Osteocyte (in vitro differentiated cells): ENCODE measurements around the gene SSH3. TPM values are rescaled to one million over a fixed set of nuclear protein-coding genes. Genes with fewer than 3 reads are reported as not detected.

Experiments used
- DNase-seq: peaks from one replicate; pipeline ENCODE4 v3.0.0; 2021; ENCODE audit warnings: mixed read lengths; ENCODE audit not compliant: unreplicated experiment; ENCODE audit errors: extremely low spot score
- H3K27ac Mint-ChIP-seq: one replicate; pipeline ENCODE4 v1.8.0; 2021; ENCODE audit warnings: mild to moderate bottlenecking, mixed read lengths; ENCODE audit not compliant: unreplicated experiment
- H3K27me3 Mint-ChIP-seq: one replicate; pipeline ENCODE4 v1.8.0; 2021; ENCODE audit warnings: mixed read lengths; ENCODE audit not compliant: unreplicated experiment
- H3K36me3 Mint-ChIP-seq: one replicate; pipeline ENCODE4 v1.8.0; 2021; ENCODE audit warnings: mixed read lengths; ENCODE audit not compliant: unreplicated experiment
- H3K4me1 Mint-ChIP-seq: one replicate; pipeline ENCODE4 v1.8.0; 2021; ENCODE audit warnings: mixed read lengths; ENCODE audit not compliant: unreplicated experiment
- H3K4me3 Mint-ChIP-seq: one replicate; pipeline ENCODE4 v1.8.0; 2021; ENCODE audit warnings: mild to moderate bottlenecking, moderate library complexity, mixed read lengths; ENCODE audit not compliant: unreplicated experiment
- H3K9me3 Mint-ChIP-seq: one replicate; pipeline ENCODE4 v1.8.0; 2021; ENCODE audit warnings: mixed read lengths; ENCODE audit not compliant: unreplicated experiment
- CTCF ChIP-seq: fragments of 200-600 bp; sonication (generic); IDR thresholded peaks from 2 replicates; pipeline ENCODE4 v1.5.0; 2021; ENCODE audit warnings: antibody characterized with exemption, mild to moderate bottlenecking, moderate library complexity
- total RNA-seq: library from RNA; stranded (reverse); gene quantifications from 2 replicates; pipeline ENCODE4 v1.2.1, GENCODE V29; 2021

SSH3 gene
- total RNA-seq, 1 donor from 2014 or later, result 28.6 TPM

GRCh38 chr11:67290801-67291200, 12.5 kb upstream of the SSH3 start:
- H3K27ac Mint-ChIP-seq, result no peak overlapping the region
- H3K9me3 Mint-ChIP-seq, result no peaks in the 10 kb centered on the region
- H3K4me1 Mint-ChIP-seq, result peaks cover 36% of the 10 kb centered on the region
- TF ChIP-seq CTCF, result no peak
- no peak for DNase-seq
- no peaks in the 10 kb centered on the region for H3K27me3 Mint-ChIP-seq
- H3K36me3 Mint-ChIP-seq, result peaks cover 17% of the 10 kb centered on the region
- H3K4me3 Mint-ChIP-seq, result no peak overlapping the region

- Mint-ChIP-seq H3K27ac (no peak overlapping the region), H3K4me3 (no peak overlapping the region), H3K4me1 (peaks cover 36% of the 10 kb centered on the region), H3K9me3 (peaks cover 7% of the 10 kb centered on the region), H3K27me3 (no peaks in the 10 kb centered on the region), H3K36me3 (peaks cover 26% of the 10 kb centered on the region)
- no peak for TF ChIP-seq CTCF
- no peak for DNase-seq
Observed at GRCh38 chr11:67291481-67292381, 11.6 kb upstream of the SSH3 start.

GRCh38 chr11:67292671-67293070, 10.7 kb upstream of the SSH3 start:
- Mint-ChIP-seq H3K27ac (peak overlapping the region; percentile 11), H3K4me1 (peaks cover 29% of the 10 kb centered on the region), H3K9me3 (peaks cover 7% of the 10 kb centered on the region), H3K4me3 (no peak overlapping the region), H3K27me3 (no peaks in the 10 kb centered on the region), H3K36me3 (peaks cover 33% of the 10 kb centered on the region)
- TF ChIP-seq CTCF, result no peak
- DNase-seq, result no peak

GRCh38 chr11:67293090-67293489, 10.2 kb upstream of the SSH3 start:
- H3K4me3 Mint-ChIP-seq, result no peak overlapping the region
- peaks cover 36% of the 10 kb centered on the region for H3K36me3 Mint-ChIP-seq
- no peak for TF ChIP-seq CTCF
- no peak overlapping the region for H3K27ac Mint-ChIP-seq
- DNase-seq, result no peak
- H3K27me3 Mint-ChIP-seq, result no peaks in the 10 kb centered on the region
- H3K4me1 Mint-ChIP-seq, result peaks cover 25% of the 10 kb centered on the region
- peaks cover 7% of the 10 kb centered on the region for H3K9me3 Mint-ChIP-seq

GRCh38 chr11:67295846-67296245, 7.5 kb upstream of the SSH3 start:
- H3K27me3 Mint-ChIP-seq, result no peaks in the 10 kb centered on the region
- DNase-seq, result no peak
- H3K4me1 Mint-ChIP-seq, result peaks cover 13% of the 10 kb centered on the region
- peaks cover 7% of the 10 kb centered on the region for H3K9me3 Mint-ChIP-seq
- no peak overlapping the region for H3K4me3 Mint-ChIP-seq
- TF ChIP-seq CTCF, result no peak
- H3K36me3 Mint-ChIP-seq, result peaks cover 44% of the 10 kb centered on the region
- H3K27ac Mint-ChIP-seq, result no peak overlapping the region
